Measurements from ENCODE around the gene CXCR4. TPM values are rescaled to one million over a fixed set of nuclear protein-coding genes. Genes with fewer than 3 reads are reported as not detected.

The CXCR4 gene
- 0.29 to 0.65 TPM (median 0.42 TPM) in 5 replicates for total RNA-seq (2022; extraction: Qiagen RNA extraction; ENCODE audit: low read depth)

GRCh38 chr2:136117909-136118818 is at the start of gene CXCR4:
Gene CXCR4, minus strand, starts transcription at chr2:136118149. Its CDS starts 89 bp downstream, at chr2:136118060.

Other genes starting within 250 kb of the CXCR4 start
- gene MCM6, start 241.7 kb downstream of the CXCR4 start, total RNA-seq (2022; extraction: Qiagen RNA extraction; ENCODE audit: low read depth), result 49.1 to 58.0 TPM (median 53.8 TPM) in 5 replicates
- 55.8 to 61.2 TPM (median 59.3 TPM) in 5 replicates for gene DARS1, start 132.5 kb downstream of the CXCR4 start, total RNA-seq (2022; extraction: Qiagen RNA extraction; ENCODE audit: low read depth)